Upper lobe of left lung (tissue), 6 donors: ENCODE measurements around the gene MBLAC2. TPM values are rescaled to one million over a fixed set of nuclear protein-coding genes. Genes with fewer than 3 reads are reported as not detected.

Experiments
- ATAC-seq, 2 donors: fragments of 200-7000 bp; cut with Tn5 transposase; one replicate each; pipeline ENCODE4 v1.9.1; 2022; ENCODE audit warnings: mild to moderate bottlenecking in 2 of 2, moderate library complexity in 2 of 2; ENCODE audit not compliant: low FRiP score in 2 of 2
- DNase-seq, 2 donors: peaks; one replicate each; pipeline ENCODE4 v3.0.0-alpha.2; 2019 to 2020
- H3K27ac ChIP-seq, 4 donors: fragments of 200-600 bp; sonication (generic); one replicate each; pipeline ENCODE4 v1.5.1; 2016 to 2019
- H3K27me3 ChIP-seq, 4 donors: fragments of 200-600 bp; sonication (generic); one replicate each; pipeline ENCODE4 v1.5.1; 2017 to 2019
- H3K36me3 ChIP-seq, 4 donors: fragments of 200-600 bp; sonication (generic); one replicate each; pipeline ENCODE4 v1.5.1; 2016 to 2019
- H3K4me1 ChIP-seq, 4 donors: fragments of 200-600 bp; sonication (generic); one replicate each; pipeline ENCODE4 v1.5.1; 2018 to 2019
- H3K4me3 ChIP-seq, 4 donors: fragments of 200-600 bp; sonication (generic); one replicate each; pipeline ENCODE4 v1.5.1; 2017 to 2019; ENCODE audit warnings: mild to moderate bottlenecking in 2 of 4, moderate library complexity in 1 of 4
- H3K9me3 ChIP-seq, 4 donors: fragments of 200-600 bp; sonication (generic); one replicate each; pipeline ENCODE4 v1.5.1; 2018 to 2019
- EP300 ChIP-seq, 4 donors: sonication (generic); formaldehyde crosslinking; IDR thresholded peaks; one replicate each; pipeline ENCODE4 v1.5.1; 2017; ENCODE audit warnings: antibody characterized with exemption in 4 of 4, control low read depth in 2 of 4
- POLR2A ChIP-seq, 4 donors: fragments of 450-650 bp; IDR thresholded peaks; one replicate each; pipeline ENCODE4 v1.5.1; 2016 to 2017; ENCODE audit warnings: antibody characterized with exemption in 4 of 4, mild to moderate bottlenecking in 2 of 4
- POLR2AphosphoS5 ChIP-seq, 2 donors: sonication (generic); formaldehyde crosslinking; IDR thresholded peaks; one replicate each; pipeline ENCODE4 v1.5.1; 2017; ENCODE audit warnings: antibody characterized with exemption in 2 of 2
- WGBS, 2 donors: methylation state at CpG; one replicate each; pipeline ENCODE4 v1.1.5; 2017 to 2018; 5-methylcytosine and 5-hydroxymethylcytosine counted together
- total RNA-seq, 6 donors: library from RNA; depleted of rRNA in 4 of 6; stranded (reverse); fragments of >200 nt in 4 of 6; gene quantifications; one replicate each; pipeline versions ENCODE4 v1.1.0 to v1.2.1, GENCODE V29; 2016 to 2021
- TF ChIP-seq, protein P1 (sequence below), 6 experiments: fragments of 450-650 bp in 4 of 6; fragments of 200-600 bp in 2 of 6; sonication (generic) in 2 of 6; IDR thresholded peaks; one replicate each; pipeline ENCODE4 v1.5.1; 2016 to 2019; ENCODE audit warnings: antibody characterized with exemption in 6 of 6
- donor health status: DM: no; HTN: no; CAD: no; lungs with moderate emphysema.
- donor health status: DM: no; HTN: yes; CAD: no; lungs with severe emphysema.

The MBLAC2 gene
- total RNA-seq, 6 donors from 2014 or later = 1.8 to 6.6 (median 5.0) TPM

DNA sequence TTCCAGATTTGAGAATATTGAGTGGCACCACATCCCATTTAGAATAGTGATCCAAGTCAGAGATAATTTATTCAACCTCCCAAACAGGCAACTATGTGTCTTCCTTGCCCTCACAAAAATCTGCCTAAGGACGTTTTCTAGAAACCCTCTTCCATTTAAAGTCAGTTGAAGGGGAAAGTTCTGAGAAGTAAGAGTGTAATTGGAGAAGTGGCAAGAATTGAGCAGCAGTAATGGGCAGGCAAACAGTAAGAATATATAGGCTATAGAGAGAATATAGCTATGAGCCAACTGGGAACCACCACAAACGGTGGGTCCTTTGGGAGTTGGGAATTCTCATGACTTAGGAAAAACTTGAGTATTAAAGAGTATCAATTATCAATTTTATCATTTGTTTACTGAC, 33.9 kb downstream of the MBLAC2 start:
- TF ChIP-seq, protein P1, sequence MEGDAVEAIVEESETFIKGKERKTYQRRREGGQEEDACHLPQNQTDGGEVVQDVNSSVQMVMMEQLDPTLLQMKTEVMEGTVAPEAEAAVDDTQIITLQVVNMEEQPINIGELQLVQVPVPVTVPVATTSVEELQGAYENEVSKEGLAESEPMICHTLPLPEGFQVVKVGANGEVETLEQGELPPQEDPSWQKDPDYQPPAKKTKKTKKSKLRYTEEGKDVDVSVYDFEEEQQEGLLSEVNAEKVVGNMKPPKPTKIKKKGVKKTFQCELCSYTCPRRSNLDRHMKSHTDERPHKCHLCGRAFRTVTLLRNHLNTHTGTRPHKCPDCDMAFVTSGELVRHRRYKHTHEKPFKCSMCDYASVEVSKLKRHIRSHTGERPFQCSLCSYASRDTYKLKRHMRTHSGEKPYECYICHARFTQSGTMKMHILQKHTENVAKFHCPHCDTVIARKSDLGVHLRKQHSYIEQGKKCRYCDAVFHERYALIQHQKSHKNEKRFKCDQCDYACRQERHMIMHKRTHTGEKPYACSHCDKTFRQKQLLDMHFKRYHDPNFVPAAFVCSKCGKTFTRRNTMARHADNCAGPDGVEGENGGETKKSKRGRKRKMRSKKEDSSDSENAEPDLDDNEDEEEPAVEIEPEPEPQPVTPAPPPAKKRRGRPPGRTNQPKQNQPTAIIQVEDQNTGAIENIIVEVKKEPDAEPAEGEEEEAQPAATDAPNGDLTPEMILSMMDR (IDR thresholded peaks at IDR 0.05) = no peak
- no peak for TF ChIP-seq EP300 (IDR thresholded peaks at IDR 0.05)
- TF ChIP-seq POLR2A (IDR thresholded peaks at IDR 0.05) = no peak
- H3K27me3 ChIP-seq = no peaks in the 10 kb centered on the region
- H3K4me3 ChIP-seq = no peak overlapping the region
- H3K36me3 ChIP-seq = no peaks in the 10 kb centered on the region
- ATAC-seq (no peak), DNase-seq (no peak)
- H3K9me3 ChIP-seq = no peaks in the 10 kb centered on the region
- no peak overlapping the region for H3K27ac ChIP-seq
- H3K4me1 ChIP-seq = peaks cover 0 to 10% (median 2%) of the 10 kb centered on the region in 4 donors
- 37 to 53% methylated on average over 2 of the region's 2 CpGs for WGBS, 2 donors

- WGBS, 2 donors = 32 to 46% methylated on average over 1 of the region's 1 CpG
- Histone ChIP-seq H3K9me3 (no peaks in the 10 kb centered on the region), H3K27me3 (no peaks in the 10 kb centered on the region), H3K4me3 (no peak overlapping the region), H3K4me1 (peaks cover 0 to 10% (median 2%) of the 10 kb centered on the region in 4 donors), H3K27ac (no peak overlapping the region), H3K36me3 (no peaks in the 10 kb centered on the region)
- ATAC-seq = peak in 1 of 2 donors; percentile 55
- TF ChIP-seq POLR2AphosphoS5 (IDR thresholded peaks at IDR 0.05) (no peak), EP300 (IDR thresholded peaks at IDR 0.05) (no peak)
- no peak for DNase-seq
Measured at GRCh38 chr5:90438100-90438499, 36.5 kb downstream of the MBLAC2 start.

- H3K4me1 ChIP-seq = peaks cover 0 to 10% (median 2%) of the 10 kb centered on the region in 4 donors
- DNase-seq (no peak), ATAC-seq (no peak)
- TF ChIP-seq POLR2A (IDR thresholded peaks at IDR 0.05) (no peak), POLR2AphosphoS5 (IDR thresholded peaks at IDR 0.05) (no peak), EP300 (IDR thresholded peaks at IDR 0.05) (no peak)
- TF ChIP-seq, protein P1 (IDR thresholded peaks at IDR 0.05) = no peak
- no peaks in the 10 kb centered on the region for H3K36me3 ChIP-seq
- H3K27me3 ChIP-seq = no peaks in the 10 kb centered on the region
- no peaks in the 10 kb centered on the region for H3K9me3 ChIP-seq
- H3K4me3 ChIP-seq = no peak overlapping the region
- no peak overlapping the region for H3K27ac ChIP-seq
Measured at GRCh38 chr5:90437663-90438062, 36.9 kb downstream of the MBLAC2 start.

DNA sequence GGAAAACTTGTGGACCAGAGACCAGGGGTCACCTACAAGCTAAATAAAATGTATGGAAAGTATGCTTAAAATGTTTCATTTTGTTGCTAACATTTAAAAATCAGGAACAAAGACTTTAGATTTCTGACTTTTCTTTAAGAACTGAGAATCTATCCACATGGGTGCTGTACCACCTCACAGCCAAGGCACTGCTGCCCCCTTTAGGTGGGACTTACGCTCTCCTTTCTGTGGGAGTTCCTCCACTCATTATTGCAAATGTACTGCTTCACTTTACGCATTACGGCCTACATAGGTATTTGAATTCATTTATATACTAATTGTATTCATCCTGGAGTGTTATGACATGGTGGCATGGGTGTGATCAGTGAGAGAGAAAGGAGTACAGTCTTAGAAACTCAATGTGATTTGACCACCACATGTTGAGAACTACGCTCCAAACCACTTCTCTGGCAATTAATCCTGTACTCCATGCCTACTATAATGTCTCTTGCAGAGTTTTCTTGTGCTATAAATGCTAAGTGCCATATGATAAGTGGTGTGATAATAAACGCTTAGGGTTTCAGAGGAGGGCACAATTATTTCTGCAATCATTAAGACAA, 40.4 kb downstream of the MBLAC2 start:
- ATAC-seq = peak in 1 of 2 donors; percentile 76
- Histone ChIP-seq H3K4me3 (no peak overlapping the region), H3K9me3 (no peaks in the 10 kb centered on the region), H3K36me3 (no peaks in the 10 kb centered on the region), H3K27ac (no peak overlapping the region), H3K27me3 (no peaks in the 10 kb centered on the region), H3K4me1 (peaks cover 0 to 6% (median 0%) of the 10 kb centered on the region in 4 donors)
- WGBS, 2 donors = 57 to 62% methylated on average over 5 of the region's 5 CpGs
- peak in 1 of 2 donors; percentile 62 for DNase-seq
- no peak for TF ChIP-seq POLR2A (IDR thresholded peaks at IDR 0.05)
- TF ChIP-seq, protein P1 (IDR thresholded peaks at IDR 0.05) = peak in 5 of 6 experiments; percentile 28 to 46 (median 43)

DNA sequence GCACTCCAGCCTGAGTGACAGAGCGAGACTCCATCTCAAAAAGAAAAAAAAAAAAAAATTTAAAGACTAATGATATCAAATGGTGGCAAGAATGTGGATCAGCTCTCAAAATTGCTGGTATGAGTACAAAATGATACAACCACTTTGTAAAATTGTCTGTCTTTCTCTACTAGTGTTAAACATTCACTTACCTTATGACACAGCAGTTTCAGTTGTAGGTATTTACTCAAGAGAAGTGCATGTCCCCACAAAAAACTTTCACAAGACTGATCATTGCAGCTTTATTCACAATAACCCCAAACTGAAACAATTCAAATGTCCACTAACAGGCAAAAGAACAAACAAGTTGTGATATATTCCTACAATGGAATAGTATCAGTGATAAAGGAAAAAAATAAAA, 50.3 kb downstream of the MBLAC2 start:
- no peak overlapping the region for H3K27ac ChIP-seq
- no peak overlapping the region for H3K4me3 ChIP-seq
- H3K27me3 ChIP-seq = no peaks in the 10 kb centered on the region
- no peaks in the 10 kb centered on the region for H3K4me1 ChIP-seq
- H3K36me3 ChIP-seq = no peaks in the 10 kb centered on the region
- H3K9me3 ChIP-seq = no peaks in the 10 kb centered on the region
- no peak for DNase-seq
- no peak for ATAC-seq
- 92 to 97% methylated on average over 1 of the region's 1 CpG for WGBS, 2 donors
- TF ChIP-seq, protein P1 (IDR thresholded peaks at IDR 0.05) = no peak
- TF ChIP-seq POLR2AphosphoS5 (IDR thresholded peaks at IDR 0.05) (no peak), EP300 (IDR thresholded peaks at IDR 0.05) (no peak), POLR2A (IDR thresholded peaks at IDR 0.05) (no peak)
